Spleen (tissue), 11 donors: ENCODE results near the gene TOR4A. TPM values are rescaled to one million over a fixed set of nuclear protein-coding genes. Genes with fewer than 3 reads are reported as not detected.
"Not testable (repeated sequence)": the region's sequence is repeated elsewhere in the genome, so short reads cannot be mapped to it uniquely, and the experiment has no call there.

Source experiments
- DNase-seq: peaks from one replicate; pipeline ENCODE4 v3.0.0-alpha.2; 2020
- H3K27ac ChIP-seq, 8 donors: fragments of 200-600 bp; sonication (generic) in 7 of 8; 1 replicate in 4 of 8; 2 replicates in 4 of 8; pipeline versions ENCODE4 v1.5.0 to v1.8.0; 2016 to 2021; ENCODE audit warnings: inconsistent platforms in 4 of 8, mild to moderate bottlenecking in 4 of 8, moderate library complexity in 1 of 8
- H3K27me3 ChIP-seq, 7 donors: fragments of 200-600 bp; sonication (generic) in 6 of 7; replicated peaks in 1 of 7; 1 replicate in 4 of 7; 2 replicates in 3 of 7; pipeline versions ENCODE4 v1.5.0 to v1.8.0; 2016 to 2021; ENCODE audit warnings: inconsistent platforms in 3 of 7, mild to moderate bottlenecking in 1 of 7
- H3K36me3 ChIP-seq, 6 donors: fragments of 200-600 bp; sonication (generic) in 5 of 6; 1 replicate in 4 of 6; 2 replicates in 2 of 6; pipeline versions ENCODE4 v1.5.0 to v1.8.0; 2016 to 2021; ENCODE audit warnings: inconsistent platforms in 2 of 6
- H3K4me1 ChIP-seq, 6 donors: fragments of 200-600 bp; sonication (generic) in 5 of 6; 1 replicate in 3 of 6; 2 replicates in 3 of 6; pipeline versions ENCODE4 v1.5.0 to v1.8.0; 2016 to 2021; ENCODE audit warnings: inconsistent platforms in 3 of 6
- H3K4me3 ChIP-seq, 8 donors: fragments of 200-600 bp; sonication (generic) in 7 of 8; 1 replicate in 4 of 8; 2 replicates in 4 of 8; pipeline versions ENCODE4 v1.5.0 to v1.8.0; 2016 to 2021; ENCODE audit warnings: inconsistent platforms in 4 of 8, mild to moderate bottlenecking in 4 of 8, moderate library complexity in 2 of 8
- H3K9me3 ChIP-seq, 8 donors: fragments of 200-600 bp; sonication (generic) in 7 of 8; 1 replicate in 4 of 8; 2 replicates in 4 of 8; pipeline versions ENCODE4 v1.5.0 to v1.8.0; 2016 to 2021; ENCODE audit warnings: inconsistent platforms in 4 of 8
- POLR2A ChIP-seq, 3 donors: fragments of 450-650 bp; IDR thresholded peaks; one replicate each; pipeline ENCODE4 v1.5.1; 2017; ENCODE audit warnings: antibody characterized with exemption in 3 of 3, mild to moderate bottlenecking in 1 of 3
- POLR2AphosphoS5 ChIP-seq, 3 donors: sonication (generic); formaldehyde crosslinking; IDR thresholded peaks; one replicate each; pipeline ENCODE4 v1.5.1; 2017; ENCODE audit warnings: antibody characterized with exemption in 3 of 3
- WGBS, 5 donors: extraction: QIAGEN DNeasy Blood & Tissue Kit in 3 of 5; methylation state at CpG; one replicate each; pipeline versions ENCODE4 v1.1.5 to v1.1.7; 2013 to 2018; 5-methylcytosine and 5-hydroxymethylcytosine counted together
- intact Hi-C: fragments of 100-400 bp; cut with DNase I; formaldehyde crosslinking; loops from one replicate; pipeline ENCODE4 v1.15.0; 2023; ENCODE audit warnings: low total_unique reads
- polyA plus RNA-seq, 3 donors: library from polyadenylated mRNA; stranded (reverse); fragments of 200-250 nt; gene quantifications; one replicate each; pipeline ENCODE4 v1.2.1, GENCODE V29; 2013
- total RNA-seq, 7 donors: library from RNA; depleted of rRNA in 3 of 7; stranded (reverse); fragments of >200 nt in 3 of 7; fragmentation: NEBNext Ultra II Directional in 4 of 7; extraction: Animal tissue kit (Norgen Biotek cat#: 25700) in 4 of 7; gene quantifications; one replicate each; pipeline versions ENCODE4 v1.1.0 to v1.2.1, GENCODE V29; 2016 to 2021
- TF ChIP-seq, protein P1 (sequence below), 11 experiments: fragments of 200-600 bp in 7 of 11; fragments of 450-650 bp in 4 of 11; sonication (generic) in 4 of 11; IDR thresholded peaks in 8 of 11; conservative IDR thresholded peaks in 3 of 11; 1 replicate in 7 of 11; 2 replicates in 4 of 11; pipeline versions ENCODE4 v1.4.0 to v1.8.0; 2016 to 2021; ENCODE audit warnings: antibody characterized with exemption in 11 of 11, inconsistent platforms in 4 of 11, mild to moderate bottlenecking in 1 of 11
- donor health status: healthy with polysubstance abuse.
- donor health status: DM: no; HTN: no; CAD: no; lungs with moderate emphysema.
- donor health status: DM: no; HTN: no; CAD: no.
- donor health status: Bipolar disorder and iron deficiency.
- donor health status: healthy.
- donor health status: DM: no; HTN: no; CAD: no.
- donor health status: DM: yes; HTN: yes; CAD: no.

The TOR4A gene
- total and polyA plus RNA-seq, 10 donors = 3.2 to 39.9 (median 26.2) TPM

DNA sequence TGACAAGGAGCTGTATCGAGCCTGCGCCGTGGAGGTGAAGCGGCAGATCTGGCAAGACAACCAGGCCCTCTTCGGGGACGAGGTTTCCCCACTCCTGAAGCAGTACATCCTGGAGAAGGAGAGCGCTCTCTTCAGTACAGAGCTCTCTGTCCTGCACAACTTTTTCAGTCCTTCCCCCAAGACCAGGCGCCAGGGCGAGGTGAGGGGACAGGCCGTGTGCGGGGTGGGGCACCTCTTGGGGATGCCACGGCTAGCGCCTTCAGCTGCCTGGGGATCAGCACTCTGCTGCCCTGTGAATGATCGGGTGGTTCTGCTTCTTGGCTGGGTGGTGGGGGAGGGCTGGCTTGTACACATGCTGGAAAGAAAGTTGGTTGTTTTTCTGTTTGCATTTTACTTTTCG, 20.7 kb upstream of the TOR4A start:
- Histone ChIP-seq H3K27ac (peak overlapping the region in 1 of 8 donors; percentile 92), H3K9me3 (no peaks in the 10 kb centered on the region), H3K4me1 (peaks cover 9 to 56% (median 31%) of the 10 kb centered on the region in 6 donors), H3K36me3 (peaks cover 0 to 49% (median 22%) of the 10 kb centered on the region in 6 donors), H3K4me3 (peak overlapping the region in 6 of 8 donors; percentile 90 to 100 (median 100)), H3K27me3 (no peaks in the 10 kb centered on the region)
- no peak for DNase-seq
- TF ChIP-seq, protein P1, sequence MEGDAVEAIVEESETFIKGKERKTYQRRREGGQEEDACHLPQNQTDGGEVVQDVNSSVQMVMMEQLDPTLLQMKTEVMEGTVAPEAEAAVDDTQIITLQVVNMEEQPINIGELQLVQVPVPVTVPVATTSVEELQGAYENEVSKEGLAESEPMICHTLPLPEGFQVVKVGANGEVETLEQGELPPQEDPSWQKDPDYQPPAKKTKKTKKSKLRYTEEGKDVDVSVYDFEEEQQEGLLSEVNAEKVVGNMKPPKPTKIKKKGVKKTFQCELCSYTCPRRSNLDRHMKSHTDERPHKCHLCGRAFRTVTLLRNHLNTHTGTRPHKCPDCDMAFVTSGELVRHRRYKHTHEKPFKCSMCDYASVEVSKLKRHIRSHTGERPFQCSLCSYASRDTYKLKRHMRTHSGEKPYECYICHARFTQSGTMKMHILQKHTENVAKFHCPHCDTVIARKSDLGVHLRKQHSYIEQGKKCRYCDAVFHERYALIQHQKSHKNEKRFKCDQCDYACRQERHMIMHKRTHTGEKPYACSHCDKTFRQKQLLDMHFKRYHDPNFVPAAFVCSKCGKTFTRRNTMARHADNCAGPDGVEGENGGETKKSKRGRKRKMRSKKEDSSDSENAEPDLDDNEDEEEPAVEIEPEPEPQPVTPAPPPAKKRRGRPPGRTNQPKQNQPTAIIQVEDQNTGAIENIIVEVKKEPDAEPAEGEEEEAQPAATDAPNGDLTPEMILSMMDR (IDR thresholded peaks at IDR 0.05 in 8 of 11, conservative IDR thresholded peaks at IDR 0.05 in 3 of 11) = no peak
- peak in 1 of 3 donors; percentile 6 for TF ChIP-seq POLR2AphosphoS5 (IDR thresholded peaks at IDR 0.05)
- intact Hi-C loops = no loop called here
- 90 to 95% (median 91%) methylated on average over 15 of the region's 15 CpGs for WGBS, 5 donors

- 46 to 69% (median 64%) methylated on average over 14 to 15 of the region's 15 CpGs for WGBS, 5 donors
- Histone ChIP-seq H3K4me1 (peaks cover 0 to 31% (median under 1%) of the 10 kb centered on the region in 6 donors), H3K36me3 (peaks cover 0 to 83% (median 42%) of the 10 kb centered on the region in 6 donors)
- H3K27me3 ChIP-seq, intact Hi-C loops, H3K4me3 ChIP-seq, H3K27ac ChIP-seq, H3K9me3 ChIP-seq: not testable (repeated sequence)
- DNase-seq = peak; percentile 70
- TF ChIP-seq, protein P1 (IDR thresholded peaks at IDR 0.05 in 8 of 11, conservative IDR thresholded peaks at IDR 0.05 in 3 of 11) = peak in 10 of 11 experiments; percentile 5 to 60 (median 46)
- TF ChIP-seq POLR2AphosphoS5 (IDR thresholded peaks at IDR 0.05) = peak in 2 of 3 donors; percentile 16 to 23
Observed at GRCh38 chr9:137262173-137262908, 15.2 kb upstream of the TOR4A start.

GRCh38 chr9:137262909-137263285, 14.6 kb upstream of the TOR4A start:
- intact Hi-C loops = no loop called here
- WGBS, 5 donors = 89 to 95% (median 91%) methylated on average over 24 of the region's 24 CpGs
- peak; percentile 67 for DNase-seq
- H3K36me3 ChIP-seq = peaks cover 0 to 84% (median 44%) of the 10 kb centered on the region in 6 donors
- peaks cover 0 to 33% (median 6%) of the 10 kb centered on the region in 6 donors for H3K4me1 ChIP-seq
- TF ChIP-seq POLR2AphosphoS5 (IDR thresholded peaks at IDR 0.05) = peak; percentile 17 to 57 (median 40)
- TF ChIP-seq, protein P1 (IDR thresholded peaks at IDR 0.05 in 8 of 11, conservative IDR thresholded peaks at IDR 0.05 in 3 of 11) = no peak
- TF ChIP-seq POLR2A (IDR thresholded peaks at IDR 0.05) = no peak
- no peak overlapping the region for H3K4me3 ChIP-seq
- no peaks in the 10 kb centered on the region for H3K9me3 ChIP-seq
- H3K27me3 ChIP-seq = no peaks in the 10 kb centered on the region
- H3K27ac ChIP-seq = no peak overlapping the region

GRCh38 chr9:137263506-137263905, 14.0 kb upstream of the TOR4A start:
- Histone ChIP-seq H3K27me3 (no peaks in the 10 kb centered on the region), H3K9me3 (no peaks in the 10 kb centered on the region), H3K36me3 (peaks cover 0 to 84% (median 42%) of the 10 kb centered on the region in 6 donors), H3K27ac (no peak overlapping the region), H3K4me3 (no peak overlapping the region), H3K4me1 (peaks cover 0 to 35% (median 12%) of the 10 kb centered on the region in 6 donors)
- 77 to 90% (median 81%) methylated on average over 8 to 10 of the region's 10 CpGs for WGBS, 5 donors
- intact Hi-C loops = no loop called here
- TF ChIP-seq, protein P1 (IDR thresholded peaks at IDR 0.05 in 8 of 11, conservative IDR thresholded peaks at IDR 0.05 in 3 of 11) = no peak
- no peak for TF ChIP-seq POLR2A (IDR thresholded peaks at IDR 0.05)
- no peak for TF ChIP-seq POLR2AphosphoS5 (IDR thresholded peaks at IDR 0.05)
- DNase-seq = peak; percentile 53
